Hepatocyte (in vitro differentiated cells): ENCODE measurements around the gene UBALD2.

Source experiments
- EZH2 ChIP-seq: fragments of 200-600 bp; sonication (generic); IDR thresholded peaks from 2 replicates; pipeline ENCODE4 v1.6.1; 2016; ENCODE audit warnings: antibody characterized with exemption, mild to moderate bottlenecking, borderline replicate concordance
- TF ChIP-seq, protein P1 (sequence below): fragments of 200-600 bp; sonication (generic); IDR thresholded peaks from 2 replicates; pipeline ENCODE4 v1.5.1; 2016; ENCODE audit warnings: antibody characterized with exemption, mild to moderate bottlenecking; ENCODE audit not compliant: poor library complexity

DNA sequence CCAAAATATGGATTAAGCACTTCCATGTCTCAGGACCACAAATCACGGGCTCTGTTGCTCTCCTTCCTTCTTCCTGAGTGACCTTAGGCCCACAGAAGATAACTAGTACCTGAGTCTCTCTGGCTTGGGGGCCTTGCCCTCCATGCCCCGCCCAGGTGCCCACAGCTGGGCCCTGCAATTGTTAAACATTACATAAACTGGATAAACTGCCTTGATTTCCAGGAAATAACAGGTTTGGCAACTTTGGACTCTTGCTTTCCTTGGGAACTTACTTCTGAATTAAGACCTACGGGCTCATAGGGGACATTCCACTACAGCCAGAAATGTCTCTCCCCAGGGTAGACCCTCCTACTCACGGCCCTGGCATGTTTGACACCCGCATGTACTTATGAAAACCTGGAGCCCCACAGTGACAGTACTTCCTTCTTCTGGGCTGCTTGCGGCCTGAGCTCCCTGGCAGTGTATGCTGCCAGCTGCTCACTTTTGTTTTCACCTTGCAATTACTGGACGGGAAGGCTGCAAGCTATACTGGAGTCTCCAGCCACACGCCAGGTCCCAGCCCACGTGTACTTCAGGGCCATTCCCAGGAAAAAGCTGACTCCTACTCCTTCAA, 2.3 kb upstream of the UBALD2 start:
- TF ChIP-seq, protein P1, sequence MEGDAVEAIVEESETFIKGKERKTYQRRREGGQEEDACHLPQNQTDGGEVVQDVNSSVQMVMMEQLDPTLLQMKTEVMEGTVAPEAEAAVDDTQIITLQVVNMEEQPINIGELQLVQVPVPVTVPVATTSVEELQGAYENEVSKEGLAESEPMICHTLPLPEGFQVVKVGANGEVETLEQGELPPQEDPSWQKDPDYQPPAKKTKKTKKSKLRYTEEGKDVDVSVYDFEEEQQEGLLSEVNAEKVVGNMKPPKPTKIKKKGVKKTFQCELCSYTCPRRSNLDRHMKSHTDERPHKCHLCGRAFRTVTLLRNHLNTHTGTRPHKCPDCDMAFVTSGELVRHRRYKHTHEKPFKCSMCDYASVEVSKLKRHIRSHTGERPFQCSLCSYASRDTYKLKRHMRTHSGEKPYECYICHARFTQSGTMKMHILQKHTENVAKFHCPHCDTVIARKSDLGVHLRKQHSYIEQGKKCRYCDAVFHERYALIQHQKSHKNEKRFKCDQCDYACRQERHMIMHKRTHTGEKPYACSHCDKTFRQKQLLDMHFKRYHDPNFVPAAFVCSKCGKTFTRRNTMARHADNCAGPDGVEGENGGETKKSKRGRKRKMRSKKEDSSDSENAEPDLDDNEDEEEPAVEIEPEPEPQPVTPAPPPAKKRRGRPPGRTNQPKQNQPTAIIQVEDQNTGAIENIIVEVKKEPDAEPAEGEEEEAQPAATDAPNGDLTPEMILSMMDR = no peak
- TF ChIP-seq EZH2 = no peak
